ENCODE data around the gene BSCL2. TPM values are rescaled to one million over a fixed set of nuclear protein-coding genes. Genes with fewer than 3 reads are reported as not detected.
"Not testable (repeated sequence)": the region's sequence is repeated elsewhere in the genome, so short reads cannot be mapped to it uniquely, and the experiment has no call there.

BSCL2 gene
- total RNA-seq, 1 donor from 2014 or later, result 21.6 TPM

GRCh38 chr11:62654297-62654696 is 52.9 kb downstream of the BSCL2 start:
- no peak for DNase-seq

- no peak for DNase-seq
Measured at GRCh38 chr11:62652161-62653006, 54.8 kb downstream of the BSCL2 start.

DNA sequence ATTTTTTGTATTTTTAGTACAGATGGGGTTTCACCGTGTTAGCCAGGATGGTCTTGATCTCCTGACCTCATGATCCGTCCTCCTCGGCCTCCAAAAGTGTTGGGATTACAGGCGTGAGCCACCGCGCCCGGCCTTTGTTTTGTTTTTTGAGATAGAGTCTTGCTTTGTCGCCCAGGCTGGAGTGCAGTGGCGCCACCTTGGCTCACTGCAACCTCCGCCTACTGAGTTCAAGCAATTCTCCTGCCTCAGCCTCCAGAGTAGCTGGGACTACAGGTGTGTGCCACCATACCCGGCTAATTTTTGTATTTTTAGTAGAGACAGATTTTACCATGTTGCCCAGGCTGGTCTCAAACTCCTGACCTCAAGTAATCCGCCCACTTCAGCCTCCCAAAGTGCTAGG is 56.9 kb downstream of the BSCL2 start:
- DNase-seq, result not testable (repeated sequence)

GRCh38 chr11:62649486-62649885 is 57.7 kb downstream of the BSCL2 start:
- no peak for DNase-seq

DNA sequence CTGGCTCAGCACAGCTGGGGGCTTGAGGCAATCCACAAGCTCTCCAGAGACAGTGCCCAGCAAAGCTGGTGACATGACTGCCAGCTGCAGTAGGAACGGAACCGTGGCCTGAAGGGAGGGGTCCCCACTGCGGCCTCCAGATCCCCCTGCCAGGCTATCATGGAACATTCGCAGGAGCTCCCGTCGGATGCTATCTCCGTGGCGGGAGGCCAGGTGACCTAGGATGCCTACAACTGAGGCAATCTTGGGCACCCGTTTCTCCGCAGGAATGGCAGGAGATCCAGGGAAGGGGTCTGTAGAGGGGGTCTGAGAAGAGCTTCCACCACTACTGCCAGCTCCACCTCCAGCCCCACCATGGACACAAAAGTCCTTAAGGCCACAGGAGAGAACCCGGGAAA is 58.3 kb downstream of the BSCL2 start:
- no peak for DNase-seq

DNA sequence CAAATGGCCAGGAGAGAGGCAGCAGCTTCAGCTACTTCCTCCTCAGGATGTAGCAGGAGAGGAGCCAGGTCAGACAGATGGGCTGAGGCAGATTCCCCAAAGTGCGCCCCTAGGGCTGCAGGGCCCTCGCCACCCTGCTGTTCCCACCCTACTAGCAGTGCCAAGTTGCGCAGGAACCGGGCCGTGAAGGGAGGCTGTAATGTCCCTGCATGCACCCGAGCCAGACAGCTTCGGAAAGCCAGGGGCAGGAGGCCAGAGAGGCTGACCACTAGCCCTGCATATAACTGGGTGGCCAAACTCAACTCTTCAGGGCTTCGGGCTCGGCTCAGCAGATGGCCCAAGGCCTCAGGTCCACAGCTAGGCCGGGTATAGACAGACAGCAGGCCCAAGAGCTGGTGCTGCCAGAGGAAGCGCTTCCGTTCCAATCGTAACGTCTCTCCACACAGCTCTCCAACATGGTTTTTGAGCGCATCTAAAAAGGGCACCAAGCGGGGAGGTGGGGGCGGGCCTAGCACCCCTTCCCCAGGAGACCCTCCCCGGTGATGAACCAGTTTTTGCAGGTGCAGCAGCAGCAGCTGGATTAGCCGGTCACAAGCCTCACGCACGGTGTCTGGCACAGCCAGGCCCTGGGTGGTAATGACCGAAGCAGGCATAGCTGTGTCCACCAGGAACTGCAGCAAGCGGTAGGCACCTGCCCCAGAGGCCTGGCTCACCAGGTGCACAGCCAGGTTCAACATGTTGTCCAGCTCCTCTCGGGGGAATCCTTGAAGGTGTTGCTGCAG is 58.8 kb downstream of the BSCL2 start:
- DNase-seq, result no peak

DNA sequence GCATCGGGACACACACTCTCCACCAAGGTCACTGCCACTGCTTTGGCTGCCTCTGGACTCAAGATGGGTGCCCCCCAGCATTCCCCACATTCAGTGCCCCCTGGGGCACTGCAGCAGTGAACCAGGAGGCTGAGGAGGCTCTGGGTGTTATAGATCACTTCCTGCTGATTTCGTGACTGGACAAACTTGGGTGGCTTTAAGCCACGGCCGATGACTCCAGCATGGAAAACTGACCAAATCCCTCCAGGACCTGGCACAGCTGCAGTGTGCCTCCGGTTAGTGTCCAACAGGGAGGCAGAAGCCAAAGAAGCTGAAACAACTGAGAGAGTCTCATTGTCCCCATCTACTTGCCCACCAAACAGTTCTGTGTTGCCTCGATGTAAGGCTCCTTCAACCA is 59.6 kb downstream of the BSCL2 start:
- DNase-seq, result no peak

DNA sequence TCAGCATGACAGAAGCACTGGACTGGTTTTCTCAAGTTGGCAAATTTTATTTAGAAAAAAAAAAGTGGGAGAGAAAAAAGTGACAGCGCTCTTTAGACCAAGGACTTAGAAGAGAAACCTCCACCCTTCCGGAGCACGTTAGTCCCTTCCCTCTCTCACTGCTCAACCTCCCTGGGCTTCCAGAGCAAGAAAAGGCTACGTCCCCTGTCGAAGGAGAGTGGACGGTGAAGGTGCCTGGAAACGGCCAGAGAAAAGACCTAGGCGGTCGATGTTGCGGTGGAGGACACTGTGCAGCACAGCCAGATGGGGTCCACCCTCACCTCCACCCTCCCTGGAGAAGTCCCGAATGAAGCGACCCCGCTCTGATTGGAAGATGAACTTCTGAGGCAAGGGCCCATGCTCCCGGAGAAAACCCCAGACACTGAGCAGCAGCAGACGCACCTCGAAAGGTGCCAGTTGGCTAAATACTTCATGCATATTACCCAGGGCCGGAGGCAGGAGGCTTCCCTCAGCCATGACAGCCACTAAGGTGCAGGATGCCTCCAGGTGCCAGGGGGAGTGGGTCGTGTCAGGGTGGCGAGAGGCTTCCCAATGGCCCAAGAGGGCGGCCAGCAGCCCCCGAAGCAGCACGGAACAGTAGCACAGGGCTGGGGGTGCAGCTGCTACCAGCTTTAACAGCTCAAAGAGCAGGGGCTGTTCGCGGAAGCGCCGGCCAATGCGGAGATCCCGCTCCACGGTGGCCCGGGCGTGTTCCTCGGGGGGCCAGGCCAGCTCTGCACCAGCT is 60.2 kb downstream of the BSCL2 start:
- DNase-seq, result no peak

GRCh38 chr11:62645946-62646824 is 61.0 kb downstream of the BSCL2 start, which contains the start of gene GANAB:
GANAB (minus strand) TSS chr11:62646613; CDS start chr11:62646599, 14 bp downstream.
- peak; percentile 98 for DNase-seq

GRCh38 chr11:62645671-62645945 is 61.6 kb downstream of the BSCL2 start:
- no peak for DNase-seq

DNA sequence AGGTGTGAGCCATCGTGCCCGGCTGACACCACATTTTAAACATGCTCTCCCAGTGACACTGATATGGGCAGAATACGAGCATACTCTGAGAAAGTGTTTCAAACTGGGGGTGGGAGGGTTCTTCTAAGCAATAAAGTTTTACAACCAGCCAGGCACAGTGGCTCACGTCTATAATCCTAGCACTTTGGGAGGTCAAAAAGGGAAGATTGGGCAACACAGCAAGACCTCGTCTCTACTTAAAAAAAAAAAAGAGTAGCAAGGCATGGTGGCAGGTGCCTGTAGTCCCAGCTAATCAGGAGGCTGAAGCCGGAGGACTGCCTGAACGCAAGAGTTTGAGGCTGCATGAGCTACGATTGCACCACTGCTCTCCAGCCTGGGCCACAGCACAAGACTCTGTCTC is 63.0 kb downstream of the BSCL2 start:
- no peak for DNase-seq

Small RNA genes lying within 50 kb of the gene (small RNA-seq; reads per million reads assigned to genes)
- not detected for gene SNORA57 (ENCODE audit: low replicate concordance)

Other genes starting within 250 kb of the BSCL2 start
- 567 TPM for gene AHNAK, start 160.6 kb downstream of the BSCL2 start, total RNA-seq
- gene EEF1G, start 133.5 kb downstream of the BSCL2 start, total RNA-seq, result 1,310 TPM
- gene TUT1, start 115.9 kb downstream of the BSCL2 start, total RNA-seq, result 4.1 TPM
- 78.4 TPM for gene MTA2, start 105.6 kb downstream of the BSCL2 start, total RNA-seq
- 14.6 TPM for gene EML3, start 94.6 kb downstream of the BSCL2 start, total RNA-seq
- gene ROM1, start 94.2 kb downstream of the BSCL2 start, total RNA-seq, result 1.5 TPM
- 12.5 TPM for gene B3GAT3, start 85.4 kb downstream of the BSCL2 start, total RNA-seq
- gene GANAB, start 60.8 kb downstream of the BSCL2 start, total RNA-seq, result 103 TPM
- 8.5 TPM for gene INTS5, start 54.1 kb downstream of the BSCL2 start, total RNA-seq
- gene C11orf98, start 42.2 kb downstream of the BSCL2 start, total RNA-seq, result 23.7 TPM
- 9.9 TPM for gene CSKMT, start 42.1 kb downstream of the BSCL2 start, total RNA-seq
- 5.6 TPM for gene UQCC3, start 35.8 kb downstream of the BSCL2 start, total RNA-seq
- gene LBHD1, start 35.2 kb downstream of the BSCL2 start, total RNA-seq, result 6.4 TPM
- 57.2 TPM for gene UBXN1, start 28.4 kb downstream of the BSCL2 start, total RNA-seq
- 12.7 TPM for gene LRRN4CL, start 17.9 kb downstream of the BSCL2 start, total RNA-seq
- gene GNG3, start 252 bp upstream of the BSCL2 start, total RNA-seq, result not detected
- 33.3 TPM for gene HNRNPUL2, start 20.0 kb upstream of the BSCL2 start, total RNA-seq
- 23.9 TPM for gene TTC9C, start 21.1 kb upstream of the BSCL2 start, total RNA-seq
- gene ZBTB3, start 46.7 kb upstream of the BSCL2 start, total RNA-seq, result 7.0 TPM
- 53.7 TPM for gene POLR2G, start 54.2 kb upstream of the BSCL2 start, total RNA-seq
- 13.8 TPM for gene TAF6L, start 64.0 kb upstream of the BSCL2 start, total RNA-seq
- gene TMEM179B, start 80.0 kb upstream of the BSCL2 start, total RNA-seq, result 16.9 TPM
- gene TMEM223, start 84.6 kb upstream of the BSCL2 start, total RNA-seq, result 9.3 TPM
- 33.4 TPM for gene NXF1, start 98.0 kb upstream of the BSCL2 start, total RNA-seq
- gene STX5, start 124.6 kb upstream of the BSCL2 start, total RNA-seq, result 38.2 TPM
- gene TEX54, start 125.4 kb upstream of the BSCL2 start, total RNA-seq, result not detected
- gene WDR74, start 132.2 kb upstream of the BSCL2 start, total RNA-seq, result 36.1 TPM
- gene SLC3A2, start 173.5 kb upstream of the BSCL2 start, total RNA-seq, result 124 TPM
- 0.69 TPM for gene CHRM1, start 213.9 kb upstream of the BSCL2 start, total RNA-seq

All from skin of body (tissue), 3 donors.